CD4-positive, CD25-positive, alpha-beta regulatory T cell (primary cell): Measurements from ENCODE around the gene PRKAG2. TPM values are rescaled to one million over a fixed set of nuclear protein-coding genes. Genes with fewer than 3 reads are reported as not detected.
"Not testable (repeated sequence)": the region's sequence is repeated elsewhere in the genome, so short reads cannot be mapped to it uniquely, and the experiment has no call there.

Experiments used
- ATAC-seq, 2 donors: fragments of 150-1000 bp; cut with Tn5 transposase; one replicate each; pipeline ENCODE4 v1.10.0; 2021; ENCODE audit warnings: low read depth in 2 of 2, moderate number of reproducible peaks in 2 of 2, moderate library complexity in 1 of 2
- DNase-seq, 3 donors: peaks; one replicate each; pipeline versions ENCODE4 v3.0.0 to v3.0.0-alpha.2; 2012 to 2022; ENCODE audit warnings: mixed read lengths in 1 of 3
- H3K27ac ChIP-seq: one replicate; pipeline ENCODE4 v1.7.0; 2013; ENCODE audit warnings: mild to moderate bottlenecking, low read length; ENCODE audit not compliant: insufficient read depth, poor library complexity, severe bottlenecking
- H3K27me3 ChIP-seq: one replicate; pipeline ENCODE4 v1.7.0; 2013; ENCODE audit warnings: low read length; ENCODE audit not compliant: control insufficient read depth, insufficient read depth
- H3K36me3 ChIP-seq: one replicate; pipeline ENCODE4 v1.7.0; 2013; ENCODE audit warnings: mild to moderate bottlenecking, low read length, moderate library complexity; ENCODE audit not compliant: control insufficient read depth, insufficient read depth
- H3K4me1 ChIP-seq: 2 replicates; pipeline ENCODE4 v1.7.0; 2013; ENCODE audit warnings: mild to moderate bottlenecking, low read length; ENCODE audit not compliant: insufficient read depth, control insufficient read depth, poor library complexity, severe bottlenecking
- H3K4me3 ChIP-seq: one replicate; pipeline ENCODE4 v1.7.0; 2013; ENCODE audit warnings: low read depth, mild to moderate bottlenecking, low read length, moderate library complexity
- H3K9me3 ChIP-seq, 2 experiments: 1 replicate in 1 of 2; 2 replicates in 1 of 2; pipeline ENCODE4 v1.7.0; 2013; ENCODE audit warnings: low read length in 2 of 2, mild to moderate bottlenecking in 1 of 2, moderate library complexity in 1 of 2; ENCODE audit not compliant: control insufficient read depth in 2 of 2
- H3K27ac Mint-ChIP-seq, 3 donors: one replicate each; pipeline ENCODE4 v1.8.0; 2020 to 2022; ENCODE audit warnings: mild to moderate bottlenecking in 3 of 3, mixed read lengths in 3 of 3, moderate library complexity in 2 of 3
- H3K27me3 Mint-ChIP-seq: one replicate; pipeline ENCODE4 v1.8.0; 2022; ENCODE audit warnings: mild to moderate bottlenecking, mixed read lengths
- H3K36me3 Mint-ChIP-seq: one replicate; pipeline ENCODE4 v1.8.0; 2020; ENCODE audit warnings: mixed read lengths
- H3K4me1 Mint-ChIP-seq, 4 donors: one replicate each; pipeline ENCODE4 v1.8.0; 2020 to 2022; ENCODE audit warnings: mixed read lengths in 4 of 4, mild to moderate bottlenecking in 1 of 4
- H3K4me3 Mint-ChIP-seq, 4 donors: one replicate each; pipeline ENCODE4 v1.8.0; 2020 to 2022; ENCODE audit warnings: mild to moderate bottlenecking in 4 of 4, mixed read lengths in 4 of 4, moderate library complexity in 3 of 4
- H3K9me3 Mint-ChIP-seq, 7 donors: one replicate each; pipeline ENCODE4 v1.8.0; 2020 to 2022; ENCODE audit warnings: mixed read lengths in 7 of 7, mild to moderate bottlenecking in 3 of 7, moderate library complexity in 2 of 7
- polyA plus RNA-seq, 4 donors: library from polyadenylated mRNA; unstranded; fragments of 300-500 nt; fragmentation: Illumina TruSeq; gene quantifications; one replicate each; pipeline ENCODE4 v1.2.3, GENCODE V29; 2021
- total RNA-seq: library from RNA; stranded (reverse); gene quantifications from one replicate; pipeline ENCODE4 v1.2.3, GENCODE V29; 2022

Gene PRKAG2
- total and polyA plus RNA-seq, 5 donors from 2014 or later: 19.9 to 43.0 (median 26.1) TPM

- no peaks in the 10 kb centered on the region for H3K27me3 ChIP-seq
- peak overlapping the region; percentile 31 for H3K4me3 ChIP-seq
- peaks cover 19% of the 10 kb centered on the region for H3K4me1 ChIP-seq
- Mint-ChIP-seq H3K4me1 (peaks cover 0 to 17% (median 10%) of the 10 kb centered on the region in 4 donors), H3K36me3 (no peaks in the 10 kb centered on the region), H3K9me3 (no peaks in the 10 kb centered on the region), H3K4me3 (peak overlapping the region; percentile 64 to 98 (median 80)), H3K27ac (peak overlapping the region in 1 of 3 donors; percentile 82), H3K27me3 (peaks cover 14% of the 10 kb centered on the region)
- peak overlapping the region; percentile 75 for H3K27ac ChIP-seq
- no peaks in the 10 kb centered on the region for H3K36me3 ChIP-seq
- ATAC-seq (no peak), DNase-seq (no peak)
- no peaks in the 10 kb centered on the region for H3K9me3 ChIP-seq
Measured at GRCh38 chr7:151877911-151878835, 1.3 kb upstream of the PRKAG2 start.

DNA sequence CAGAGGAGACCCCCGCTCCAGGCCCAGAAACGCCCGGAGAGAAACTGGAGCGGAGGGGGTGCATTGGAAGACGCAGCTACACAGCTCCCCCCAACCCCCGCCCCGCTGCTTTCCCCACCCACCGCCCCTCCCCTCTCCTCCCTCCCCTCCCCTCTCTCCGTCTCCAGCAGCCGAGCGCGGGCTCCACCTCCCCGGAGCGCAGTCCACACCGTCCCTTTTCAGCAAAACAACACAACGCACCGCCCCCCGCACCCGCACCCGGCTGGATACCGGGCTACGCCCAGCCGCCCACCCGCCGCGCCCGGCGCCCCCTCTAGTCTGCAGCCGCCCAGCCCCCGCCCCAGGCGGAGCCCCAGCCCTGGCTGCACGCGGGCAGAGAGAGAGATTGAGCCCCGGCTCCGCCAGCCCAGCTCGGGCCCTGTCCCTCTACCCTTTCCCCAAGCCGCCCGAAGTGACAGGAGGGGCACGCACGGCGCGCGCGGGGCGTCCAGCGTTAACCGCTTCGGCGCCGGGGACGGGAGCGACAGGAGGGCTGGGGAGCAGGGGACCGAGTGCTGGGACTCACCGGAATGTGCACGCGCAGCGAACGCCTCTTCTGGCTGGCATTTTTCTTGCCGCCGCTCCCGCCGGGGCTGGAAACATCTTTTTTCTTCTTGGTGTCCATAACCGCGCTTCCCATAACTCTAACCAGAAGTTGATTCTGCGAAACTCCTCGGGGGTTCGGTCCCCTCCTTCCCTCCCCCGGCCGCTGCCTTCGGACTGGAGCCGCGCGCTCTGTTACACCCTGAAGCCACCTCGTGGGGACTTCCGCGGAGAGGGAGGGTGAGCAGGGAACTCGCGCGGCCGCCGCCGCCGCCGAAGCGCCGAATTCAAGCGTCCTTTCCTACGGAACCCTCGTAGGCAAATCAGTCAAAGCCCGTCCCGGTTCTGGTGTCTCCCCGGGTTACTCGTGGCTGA, 695 bp downstream of the PRKAG2 start:
- Histone ChIP-seq H3K4me1 (peaks cover 19% of the 10 kb centered on the region), H3K4me3 (peak overlapping the region; percentile 93), H3K27ac (peak overlapping the region; percentile 75), H3K36me3 (no peaks in the 10 kb centered on the region), H3K9me3 (no peaks in the 10 kb centered on the region), H3K27me3 (no peaks in the 10 kb centered on the region)
- ATAC-seq (peak; percentile 44 to 53), DNase-seq (peak; percentile 62 to 76 (median 68))
- H3K9me3 Mint-ChIP-seq: no peaks in the 10 kb centered on the region
- peaks cover 5% of the 10 kb centered on the region for H3K27me3 Mint-ChIP-seq
- peaks cover 0 to 32% (median 18%) of the 10 kb centered on the region in 4 donors for H3K4me1 Mint-ChIP-seq
- no peaks in the 10 kb centered on the region for H3K36me3 Mint-ChIP-seq
- H3K4me3 Mint-ChIP-seq: peak overlapping the region; percentile 96 to 100 (median 98)
- peak overlapping the region; percentile 78 to 94 (median 91) for H3K27ac Mint-ChIP-seq

GRCh38 chr7:151874479-151874878, 2.4 kb downstream of the PRKAG2 start:
- DNase-seq, H3K27me3 ChIP-seq, H3K36me3 ChIP-seq, H3K9me3 Mint-ChIP-seq, H3K27me3 Mint-ChIP-seq, ATAC-seq, H3K9me3 ChIP-seq, H3K36me3 Mint-ChIP-seq: not testable (repeated sequence)
- peak overlapping the region; percentile 75 for H3K27ac ChIP-seq
- H3K4me1 ChIP-seq: peaks cover 19% of the 10 kb centered on the region
- Mint-ChIP-seq H3K27ac (peak overlapping the region in 1 of 3 donors; percentile 91), H3K4me3 (peak overlapping the region; percentile 45 to 98 (median 97)), H3K4me1 (peaks cover 3 to 44% (median 21%) of the 10 kb centered on the region in 4 donors)
- H3K4me3 ChIP-seq: peak overlapping the region; percentile 69

GRCh38 chr7:151873402-151873965, 3.4 kb downstream of the PRKAG2 start:
- H3K4me1 Mint-ChIP-seq: peaks cover 3 to 48% (median 22%) of the 10 kb centered on the region in 4 donors
- H3K27me3 Mint-ChIP-seq: peaks cover 5% of the 10 kb centered on the region
- ATAC-seq (no peak), DNase-seq (no peak)
- Histone ChIP-seq H3K9me3 (no peaks in the 10 kb centered on the region), H3K27me3 (no peaks in the 10 kb centered on the region), H3K4me3 (no peak overlapping the region), H3K27ac (no peak overlapping the region), H3K36me3 (no peaks in the 10 kb centered on the region), H3K4me1 (peaks cover 18% of the 10 kb centered on the region)
- no peaks in the 10 kb centered on the region for H3K36me3 Mint-ChIP-seq
- H3K9me3 Mint-ChIP-seq: no peaks in the 10 kb centered on the region
- no peak overlapping the region for H3K27ac Mint-ChIP-seq
- no peak overlapping the region for H3K4me3 Mint-ChIP-seq

DNA sequence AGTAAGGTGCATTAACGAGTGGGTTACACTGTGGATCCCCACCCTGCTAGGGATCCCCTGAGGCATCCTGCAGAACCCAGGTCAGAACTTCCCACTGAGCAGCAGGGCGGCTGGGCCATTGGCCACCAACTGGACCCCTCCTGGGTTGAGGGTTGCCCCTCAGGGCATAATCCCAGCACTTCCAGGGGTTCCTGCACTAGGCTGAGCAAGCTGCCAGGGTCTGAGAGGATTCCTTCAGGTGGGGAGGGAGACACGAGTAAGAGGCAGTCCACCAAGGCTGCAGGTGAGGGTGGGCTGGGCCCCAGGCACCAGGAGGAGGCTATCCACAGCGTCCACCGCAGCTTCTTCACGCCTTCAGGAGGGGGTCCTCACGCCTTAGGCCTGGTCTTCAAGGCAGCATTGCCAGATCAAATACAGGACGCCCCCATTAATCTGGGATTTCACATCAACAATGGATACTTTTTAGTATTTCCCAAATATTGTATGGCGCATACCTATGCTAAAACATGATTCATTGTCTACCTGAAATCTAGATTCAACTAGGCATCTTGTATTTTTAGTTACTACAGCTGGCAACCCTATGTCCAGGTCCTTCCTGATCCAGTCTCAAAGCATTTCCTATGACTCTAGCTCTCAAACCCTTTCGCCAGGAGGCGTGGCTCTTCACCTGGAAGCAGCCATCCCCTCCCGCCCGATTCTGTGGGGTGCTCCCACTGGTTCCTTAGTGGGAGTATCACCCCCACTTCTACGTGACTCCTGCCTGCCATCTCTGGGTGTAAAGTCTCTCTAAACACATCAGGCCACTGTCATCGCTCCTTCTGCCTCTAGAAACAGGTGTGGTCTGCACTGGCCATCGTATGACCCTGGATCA, 4.1 kb downstream of the PRKAG2 start:
- Mint-ChIP-seq H3K27me3 (peaks cover 5% of the 10 kb centered on the region), H3K4me1 (peaks cover 3 to 50% (median 23%) of the 10 kb centered on the region in 4 donors), H3K27ac (peak overlapping the region in 1 of 3 donors; percentile 93), H3K36me3 (no peaks in the 10 kb centered on the region), H3K4me3 (no peak overlapping the region), H3K9me3 (no peaks in the 10 kb centered on the region)
- no peaks in the 10 kb centered on the region for H3K27me3 ChIP-seq
- peaks cover 11% of the 10 kb centered on the region for H3K4me1 ChIP-seq
- ATAC-seq (no peak), DNase-seq (no peak)
- H3K36me3 ChIP-seq: no peaks in the 10 kb centered on the region
- no peaks in the 10 kb centered on the region for H3K9me3 ChIP-seq
- H3K4me3 ChIP-seq: no peak overlapping the region
- H3K27ac ChIP-seq: no peak overlapping the region

GRCh38 chr7:151871904-151872303, 5.0 kb downstream of the PRKAG2 start:
- no peak for DNase-seq
- Histone ChIP-seq H3K9me3 (no peaks in the 10 kb centered on the region), H3K27ac (no peak overlapping the region), H3K36me3 (no peaks in the 10 kb centered on the region), H3K27me3 (no peaks in the 10 kb centered on the region), H3K4me3 (no peak overlapping the region), H3K4me1 (peaks cover 8% of the 10 kb centered on the region)
- Mint-ChIP-seq H3K9me3 (no peaks in the 10 kb centered on the region), H3K27me3 (peaks cover 5% of the 10 kb centered on the region), H3K4me3 (peak overlapping the region in 1 of 4 donors; percentile 60), H3K27ac (no peak overlapping the region), H3K36me3 (no peaks in the 10 kb centered on the region), H3K4me1 (peaks cover 3 to 54% (median 23%) of the 10 kb centered on the region in 4 donors)
- ATAC-seq: no peak
